ENCODE data around the gene FBXW9.
"Not testable (repeated sequence)": the region's sequence is repeated elsewhere in the genome, so short reads cannot be mapped to it uniquely, and the experiment has no call there.

FBXW9 gene

DNA sequence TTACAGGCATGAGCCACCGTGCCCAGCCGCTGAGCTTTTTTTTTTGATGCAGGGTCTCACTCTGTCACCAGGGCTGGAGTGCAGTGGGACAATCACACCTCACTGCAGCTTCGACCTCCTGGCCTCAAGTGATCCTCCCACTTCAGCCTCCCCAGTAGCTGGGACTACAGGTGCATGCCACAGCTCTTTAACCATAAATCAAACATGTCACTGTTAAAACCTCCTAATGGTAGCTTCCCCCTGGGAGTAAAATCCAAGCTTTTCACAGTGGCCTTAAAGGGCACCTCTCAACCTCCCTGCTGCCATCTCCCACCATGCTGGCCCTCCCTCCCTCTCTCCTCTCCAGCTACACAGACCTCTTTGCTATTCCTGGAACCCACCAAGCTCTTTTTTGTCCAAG is 10.6 kb downstream of the FBXW9 start:
- in situ Hi-C loops (cut with HindIII; ENCODE audit: low sequenced_read_pairs): no loop called here

DNA sequence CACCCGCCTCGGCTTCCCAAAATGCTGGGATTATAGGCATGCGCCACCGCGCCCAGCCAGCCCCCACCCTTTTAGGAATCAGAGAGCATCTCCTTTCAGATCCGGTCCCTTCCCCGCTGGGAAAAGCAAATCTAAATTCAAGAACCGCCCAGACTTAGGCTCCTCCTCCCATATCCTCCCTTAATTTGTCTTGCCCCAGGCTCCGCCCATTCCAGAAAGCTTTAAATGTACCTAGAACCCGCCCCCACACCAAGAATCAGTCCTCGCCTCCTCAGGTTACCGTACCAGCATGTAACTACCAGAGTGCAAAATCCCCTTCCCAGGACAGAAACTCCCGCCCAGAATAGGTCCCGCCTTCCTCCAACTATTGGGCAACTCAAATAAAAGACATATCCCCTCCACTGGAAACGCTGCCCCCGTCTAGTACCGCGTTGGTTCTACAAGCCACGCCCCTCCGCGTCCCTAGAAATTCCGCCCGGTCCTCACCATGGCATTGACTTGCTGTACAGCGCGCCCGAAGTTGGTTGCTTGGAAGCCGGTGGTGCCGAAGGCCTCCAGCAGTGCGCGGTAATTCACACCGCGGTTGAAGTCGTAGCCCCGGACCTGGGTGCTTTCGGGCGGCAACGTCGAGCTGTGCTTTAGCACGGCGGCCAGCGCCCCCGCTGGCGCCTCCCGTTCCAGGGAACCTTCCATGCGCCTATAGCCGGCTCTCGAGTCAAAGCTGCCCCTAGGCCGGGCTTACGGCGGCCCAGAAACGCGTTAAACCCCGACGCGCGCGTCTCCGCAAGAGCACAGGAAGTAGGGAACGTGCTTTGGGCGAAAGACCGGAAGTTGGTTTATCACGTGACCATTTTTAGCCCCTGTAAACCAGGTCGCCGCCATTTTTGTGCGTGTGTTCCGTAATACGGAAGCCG is 15.1 kb downstream of the FBXW9 start, which contains the start of gene DHPS:
Gene DHPS (minus strand): TSS at position 807 of the 914 bp plus-strand sequence. CDS start 114 bp downstream, at position 693.
- in situ Hi-C loops (cut with HindIII; ENCODE audit: low sequenced_read_pairs): no loop called here

GRCh38 chr19:12680034-12680433 is 16.4 kb downstream of the FBXW9 start:
- in situ Hi-C loops (cut with HindIII; ENCODE audit: low sequenced_read_pairs): no loop called here

GRCh38 chr19:12678039-12678438 is 18.4 kb downstream of the FBXW9 start:
- in situ Hi-C loops (cut with HindIII; ENCODE audit: low sequenced_read_pairs): not testable (repeated sequence)

- in situ Hi-C loops (cut with HindIII; ENCODE audit: low sequenced_read_pairs): no loop called here
Measured at GRCh38 chr19:12676928-12677327, 19.5 kb downstream of the FBXW9 start.

- in situ Hi-C loops (cut with HindIII; ENCODE audit: low sequenced_read_pairs): no loop called here
Measured at GRCh38 chr19:12676384-12676792, 20.0 kb downstream of the FBXW9 start.

DNA sequence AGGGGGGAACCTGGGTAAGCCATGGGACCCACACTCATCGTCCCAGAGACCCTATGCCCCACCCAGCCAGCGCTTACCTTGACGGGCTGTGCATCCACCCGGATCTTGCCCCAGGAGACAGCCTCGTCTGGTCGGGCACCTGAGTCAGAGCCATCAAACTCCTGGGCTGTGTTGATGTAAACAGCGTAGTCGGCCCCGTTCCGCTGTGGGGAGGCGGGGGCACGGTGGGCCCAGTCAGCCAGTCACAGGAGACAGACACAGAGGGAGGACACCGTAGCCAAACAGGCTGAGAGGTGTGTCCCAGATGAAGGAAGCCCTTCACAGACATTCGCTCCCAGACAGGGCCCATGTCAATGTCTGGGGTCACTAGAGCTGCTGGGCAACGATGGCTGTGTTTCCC is 20.5 kb downstream of the FBXW9 start:
- in situ Hi-C loops (cut with HindIII; ENCODE audit: low sequenced_read_pairs): no loop called here

DNA sequence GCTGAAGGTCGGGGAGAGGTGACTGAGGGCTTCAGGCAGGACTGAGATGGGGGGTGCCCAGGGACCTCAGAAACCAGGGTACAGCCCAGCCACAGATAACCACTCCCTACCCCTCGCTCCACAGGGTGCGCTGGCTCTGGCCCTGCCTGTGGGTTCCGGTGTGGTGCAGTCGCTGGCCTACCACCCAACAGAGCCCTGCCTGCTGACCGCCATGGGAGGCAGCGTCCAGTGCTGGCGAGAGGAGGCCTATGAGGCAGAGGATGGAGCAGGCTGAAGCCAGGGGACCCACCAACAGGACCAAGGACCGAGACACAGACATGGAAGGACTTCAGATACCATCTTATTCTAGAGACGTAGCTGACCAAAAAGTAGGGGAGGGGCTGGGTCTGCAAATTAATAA is 21.0 kb downstream of the FBXW9 start:
- in situ Hi-C loops (cut with HindIII; ENCODE audit: low sequenced_read_pairs): no loop called here

GRCh38 chr19:12672744-12673143 is 23.7 kb downstream of the FBXW9 start:
- in situ Hi-C loops (cut with HindIII; ENCODE audit: low sequenced_read_pairs): no loop called here

- in situ Hi-C loops (cut with HindIII; ENCODE audit: low sequenced_read_pairs): no loop called here
Measured at GRCh38 chr19:12670159-12670928, 26.1 kb downstream of the FBXW9 start.

- in situ Hi-C loops (cut with HindIII; ENCODE audit: low sequenced_read_pairs): no loop called here
Measured at GRCh38 chr19:12669270-12670158, 26.9 kb downstream of the FBXW9 start.

DNA sequence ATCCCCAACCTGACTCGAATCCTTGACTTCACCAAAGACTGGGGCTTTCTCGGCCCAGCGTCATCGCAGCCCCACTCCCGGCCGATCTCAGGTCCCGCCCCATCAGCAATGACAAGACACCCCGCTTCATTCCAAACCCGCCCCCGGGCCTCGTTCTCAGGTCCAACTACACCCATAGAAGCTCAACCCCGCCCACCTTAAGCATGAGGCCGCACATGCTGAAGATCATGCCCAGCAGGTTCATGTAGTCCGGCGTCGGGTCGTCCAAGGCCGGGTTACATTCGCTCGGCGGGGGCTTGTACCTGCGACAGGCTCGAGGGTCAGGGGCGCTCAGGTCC is 27.5 kb downstream of the FBXW9 start:
- in situ Hi-C loops (cut with HindIII; ENCODE audit: low sequenced_read_pairs): no loop called here

GRCh38 chr19:12668346-12668745 is 28.1 kb downstream of the FBXW9 start:
- in situ Hi-C loops (cut with HindIII; ENCODE audit: low sequenced_read_pairs): no loop called here

GRCh38 chr19:12667731-12668302 is 28.6 kb downstream of the FBXW9 start:
- in situ Hi-C loops (cut with HindIII; ENCODE audit: low sequenced_read_pairs): no loop called here

GRCh38 chr19:12666265-12667048 is 30.0 kb downstream of the FBXW9 start, which contains the start of the genes MAN2B1 and WDR83:
MAN2B1 (minus strand) TSS chr19:12666742; CDS start chr19:12666701, 41 bp downstream.
WDR83 (plus strand) TSS chr19:12666807; CDS start chr19:12669791, 2,984 bp downstream.
- in situ Hi-C loops (cut with HindIII; ENCODE audit: low sequenced_read_pairs): no loop called here

GRCh38 chr19:12665671-12666264 is 30.7 kb downstream of the FBXW9 start:
- in situ Hi-C loops (cut with HindIII; ENCODE audit: low sequenced_read_pairs): no loop called here

GRCh38 chr19:12665281-12665573 is 31.2 kb downstream of the FBXW9 start:
- in situ Hi-C loops (cut with HindIII; ENCODE audit: low sequenced_read_pairs): no loop called here

DNA sequence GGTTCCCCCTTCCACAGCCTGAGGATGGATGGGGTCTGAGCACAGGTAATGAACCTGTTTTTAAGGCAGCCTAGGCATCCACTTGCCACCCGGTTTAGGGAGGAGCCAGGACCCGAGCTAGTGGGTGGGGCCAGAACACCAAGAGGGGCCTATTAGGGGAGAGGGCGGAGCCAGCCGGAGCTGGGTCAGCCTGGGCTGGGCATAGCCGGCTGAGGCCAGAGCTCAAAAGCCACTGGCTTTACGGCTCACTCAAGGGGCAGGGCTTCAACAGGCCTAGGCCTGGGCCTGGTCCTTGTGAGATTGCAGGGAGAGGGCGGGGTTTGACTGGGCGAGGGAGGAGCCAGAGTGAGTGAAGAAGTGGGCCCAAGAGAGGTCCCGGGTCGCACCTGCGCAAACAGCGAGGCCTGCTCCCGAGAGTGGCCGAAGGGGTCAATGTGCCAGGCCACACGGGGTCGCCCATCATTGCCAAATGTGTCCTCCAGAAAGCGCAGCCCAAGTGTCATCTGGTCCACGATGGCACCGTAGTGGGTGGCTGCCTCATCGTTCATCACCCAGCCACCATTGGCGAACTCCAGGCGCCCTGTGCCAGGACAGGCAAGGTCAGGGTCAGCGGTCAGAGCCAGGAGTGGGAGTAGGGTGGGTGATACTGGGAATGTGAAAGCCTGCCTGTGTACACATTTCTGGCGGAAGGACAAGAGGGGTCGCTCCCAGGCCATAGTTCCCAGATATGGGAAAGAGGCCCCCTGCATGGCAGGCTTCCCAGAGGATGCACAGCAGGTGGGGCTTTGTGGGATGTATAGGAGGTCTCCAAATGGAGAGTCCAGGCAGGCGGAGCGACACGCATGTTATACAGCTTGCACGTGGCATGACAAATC is 31.8 kb downstream of the FBXW9 start:
- in situ Hi-C loops (cut with HindIII; ENCODE audit: low sequenced_read_pairs): no loop called here
